A549 (cell line): ENCODE data around the gene BORCS6. TPM values are rescaled to one million over a fixed set of nuclear protein-coding genes. Genes with fewer than 3 reads are reported as not detected.
A peak's percentile ranks its signal among the peaks of the same experiment; 100 is the strongest.

Experiments used
- ATAC-seq, 2 experiments: fragments of 200-7000 bp in 1 of 2; fragments of >200 bp in 1 of 2; cut with Nextera tagmentation in 1 of 2; cut with Tn5 transposase in 1 of 2; 3 replicates each; pipeline versions ENCODE4 v1.8.0 to v1.9.1; 2018 to 2020; ENCODE audit warnings: mild to moderate bottlenecking in 1 of 2, moderate library complexity in 1 of 2
- CTCF ChIA-PET: fragments of 300-600 bp; sonication (Branson Sonifier 250); formaldehyde crosslinking; extraction: SDS; loops from one replicate; lab custom pipeline; 2021; ENCODE audit warnings: antibody characterized with exemption, inconsistent platforms; lab: Yijun Ruan, JAX
- POLR2A ChIA-PET: fragments of 350-600 bp; formaldehyde crosslinking; extraction: SDS; loops from one replicate; lab custom pipeline; 2021; ENCODE audit warnings: antibody characterized with exemption, inconsistent platforms; lab: Yijun Ruan, JAX
- DNase-seq, 2 experiments: peaks; one replicate each; pipeline versions ENCODE4 v3.0.0 to v3.0.0-alpha.2; 2011 to 2016; ENCODE audit warnings: low read depth in 1 of 2, low spot score in 1 of 2
- FAIRE-seq: peaks from 2 replicates; lab custom pipeline; 2011; peaks lifted over from hg19 to GRCh38; lab: Jason Lieb, UNC
- H3K27ac ChIP-seq, 2 experiments: fragments of >200 bp; sonication (Bioruptor Twin); formaldehyde crosslinking; 3 replicates each; pipeline ENCODE4 v1.5.1; 2016 to 2017
- H3K4me1 ChIP-seq: fragments of >200 bp; sonication (Bioruptor Twin); formaldehyde crosslinking; 3 replicates; pipeline ENCODE4 v1.6.1; 2016
- H3K4me2 ChIP-seq: fragments of >200 bp; sonication (Bioruptor Twin); formaldehyde crosslinking; 3 replicates; pipeline ENCODE4 v1.6.1; 2016
- H3K4me3 ChIP-seq: fragments of >200 bp; sonication (Bioruptor Twin); formaldehyde crosslinking; 3 replicates; pipeline ENCODE4 v1.5.1; 2016
- H3K9me3 ChIP-seq: fragments of >200 bp; sonication (Bioruptor Twin); formaldehyde crosslinking; 3 replicates; pipeline ENCODE4 v1.6.1; 2016
- BHLHE40 ChIP-seq: IDR thresholded peaks from 2 replicates; pipeline ENCODE4 v1.6.1; 2012; ENCODE audit warnings: low read depth, low read length, inconsistent platforms
- CBX8 ChIP-seq: fragments of 200-600 bp; sonication (generic); IDR thresholded peaks from 2 replicates; pipeline ENCODE4 v1.6.1; 2016
- CEBPB ChIP-seq, 2 experiments: fragments of >200 bp in 1 of 2; sonication (Bioruptor Twin) in 1 of 2; formaldehyde crosslinking in 1 of 2; IDR thresholded peaks; 2 replicates each; pipeline ENCODE4 v1.6.1; 2012 to 2016
- CHD2 ChIP-seq: fragments of 150-350 bp; IDR thresholded peaks from 2 replicates; pipeline ENCODE4 v1.6.1; 2014; ENCODE audit warnings: low read length; ENCODE audit not compliant: partially characterized antibody
- CHD4 ChIP-seq: fragments of 200-600 bp; sonication (generic); IDR thresholded peaks from 2 replicates; pipeline ENCODE4 v1.6.1; 2016; ENCODE audit warnings: antibody characterized with exemption, mild to moderate bottlenecking, borderline replicate concordance
- EHF ChIP-seq: fragments of 250-450 bp; sonication (Bioruptor Pico); IDR thresholded peaks from 2 replicates; pipeline ENCODE4 v1.5.0; 2020; ENCODE audit warnings: mild to moderate bottlenecking
- EHMT2 ChIP-seq: fragments of 200-600 bp; sonication (generic); IDR thresholded peaks from 2 replicates; pipeline ENCODE4 v1.6.1; 2016; ENCODE audit warnings: antibody characterized with exemption, low read depth, mild to moderate bottlenecking, moderate library complexity
- ESRRA ChIP-seq: fragments of 150-350 bp; IDR thresholded peaks from 2 replicates; pipeline ENCODE4 v1.6.1; 2014; ENCODE audit warnings: mild to moderate bottlenecking, low read length, borderline replicate concordance
- FOSB ChIP-seq: fragments of 250-450 bp; sonication (Bioruptor Pico); IDR thresholded peaks from 2 replicates; pipeline ENCODE4 v1.5.0; 2020; ENCODE audit warnings: mild to moderate bottlenecking, moderate library complexity
- GATA3 ChIP-seq: IDR thresholded peaks from 2 replicates; pipeline ENCODE4 v1.6.1; 2012; ENCODE audit warnings: borderline replicate concordance
- HDAC2 ChIP-seq: fragments of 200-600 bp; sonication (generic); IDR thresholded peaks from 2 replicates; pipeline ENCODE4 v1.6.1; 2016
- HOXA7 ChIP-seq: fragments of 250-450 bp; sonication (Bioruptor Pico); IDR thresholded peaks from 2 replicates; pipeline ENCODE4 v1.5.0; 2020; ENCODE audit warnings: mild to moderate bottlenecking, moderate library complexity
- HOXB5 ChIP-seq: fragments of 250-450 bp; sonication (Bioruptor Pico); IDR thresholded peaks from 2 replicates; pipeline ENCODE4 v1.5.0; 2020; ENCODE audit warnings: mild to moderate bottlenecking, moderate library complexity
- JUN ChIP-seq, 2 experiments: fragments of >200 bp; sonication (Bioruptor Twin); formaldehyde crosslinking; IDR thresholded peaks; 2 replicates in 1 of 2; 3 replicates in 1 of 2; pipeline ENCODE4 v1.6.1; 2016 to 2017
- MAZ ChIP-seq: fragments of 150-350 bp; IDR thresholded peaks from 2 replicates; pipeline ENCODE4 v1.6.1; 2014; ENCODE audit warnings: antibody characterized with exemption, low read depth, low read length, borderline replicate concordance
- PHF8 ChIP-seq: fragments of 200-600 bp; sonication (generic); IDR thresholded peaks from 2 replicates; pipeline ENCODE4 v1.6.1; 2016; ENCODE audit warnings: low read depth, mild to moderate bottlenecking, antibody characterized with exemption, moderate library complexity, borderline replicate concordance
- POLR2A ChIP-seq: IDR thresholded peaks from 2 replicates; pipeline ENCODE4 v1.6.1; 2012; ENCODE audit warnings: mild to moderate bottlenecking, low read length
- POLR2AphosphoS2 ChIP-seq: conservative IDR thresholded peaks from 2 replicates; pipeline ENCODE4 v1.6.1; 2012; ENCODE audit warnings: low read length, improper control_type of control experiment, inconsistent platforms
- RAD21 ChIP-seq, 2 experiments: fragments of >200 bp in 1 of 2; sonication (Bioruptor Twin) in 1 of 2; formaldehyde crosslinking in 1 of 2; IDR thresholded peaks in 1 of 2; conservative IDR thresholded peaks in 1 of 2; 2 replicates in 1 of 2; 3 replicates in 1 of 2; pipeline ENCODE4 v1.6.1; 2012 to 2018; ENCODE audit warnings: inconsistent platforms in 1 of 2
- RCOR1 ChIP-seq: fragments of 150-350 bp; IDR thresholded peaks from 2 replicates; pipeline ENCODE4 v1.6.1; 2014; ENCODE audit warnings: antibody characterized with exemption, low read length, low read depth
- RFX5 ChIP-seq: fragments of 450-650 bp; IDR thresholded peaks from 2 replicates; pipeline ENCODE4 v1.7.1; 2014; ENCODE audit warnings: antibody characterized with exemption, mild to moderate bottlenecking, moderate library complexity
- SREBF2 ChIP-seq: fragments of 450-650 bp; IDR thresholded peaks from 2 replicates; pipeline ENCODE4 v1.6.1; 2014; ENCODE audit warnings: mild to moderate bottlenecking, moderate library complexity
- TP53 ChIP-seq: fragments of 250-450 bp; sonication (Bioruptor Pico); IDR thresholded peaks from 2 replicates; pipeline ENCODE4 v1.5.0; 2021; ENCODE audit warnings: mild to moderate bottlenecking, moderate library complexity
- ZC3H11A ChIP-seq: fragments of 450-650 bp; IDR thresholded peaks from 2 replicates; pipeline ENCODE4 v1.6.1; 2014; ENCODE audit warnings: antibody characterized with exemption, mild to moderate bottlenecking
- ZFP36 ChIP-seq: fragments of 450-650 bp; IDR thresholded peaks from 2 replicates; pipeline ENCODE4 v1.6.1; 2014; ENCODE audit warnings: borderline replicate concordance; ENCODE audit not compliant: partially characterized antibody
- WGBS: methylation state at CpG from one replicate; pipeline ENCODE4 v1.1.6; 2017; ENCODE audit errors: missing lambda C conversion rate; 5-methylcytosine and 5-hydroxymethylcytosine counted together
- polyA plus RNA-seq, 4 experiments: library from polyadenylated mRNA; depleted of rRNA in 3 of 4; stranded (reverse); fragments of >200 nt; fragmentation: RNase III in 1 of 4; extraction: RNeasy Plus Mini Kit Qiagen cat#74134 plus additional on column Dnase treatment in 1 of 4; gene quantifications; 2 replicates in 3 of 4; 3 replicates in 1 of 4; pipeline ENCODE4 v1.2.3, GENCODE V29; 2011 to 2017
- TF ChIP-seq, protein P1 (sequence below): fragments of >200 bp; sonication (Bioruptor Twin); formaldehyde crosslinking; IDR thresholded peaks from 3 replicates; pipeline ENCODE4 v1.6.1; 2016
- TF ChIP-seq, protein P2 (sequence below): IDR thresholded peaks from 2 replicates; pipeline ENCODE4 v1.6.1; 2012
- TF ChIP-seq, protein P3 (sequence below): fragments of 150-350 bp; IDR thresholded peaks from 2 replicates; pipeline ENCODE4 v1.6.1; 2014; ENCODE audit warnings: low read depth, mild to moderate bottlenecking, low read length
- TF ChIP-seq, protein P4 (sequence below): fragments of 200-600 bp; sonication (generic); IDR thresholded peaks from 2 replicates; pipeline ENCODE4 v1.6.1; 2016; ENCODE audit warnings: antibody characterized with exemption, mild to moderate bottlenecking, moderate library complexity
- TF ChIP-seq, protein P5 (sequence below): fragments of >200 bp; sonication (Bioruptor Twin); formaldehyde crosslinking; IDR thresholded peaks from 3 replicates; pipeline ENCODE4 v1.5.1; 2016
- TF ChIP-seq, protein P6 (sequence below): fragments of 450-650 bp; IDR thresholded peaks from 2 replicates; pipeline ENCODE4 v1.6.1; 2014; ENCODE audit warnings: antibody characterized with exemption

Gene BORCS6
- polyA plus RNA-seq, 2 of the 4 experiments (the other 2 are of a cell fraction), result 3.0 to 6.6 TPM

DNA sequence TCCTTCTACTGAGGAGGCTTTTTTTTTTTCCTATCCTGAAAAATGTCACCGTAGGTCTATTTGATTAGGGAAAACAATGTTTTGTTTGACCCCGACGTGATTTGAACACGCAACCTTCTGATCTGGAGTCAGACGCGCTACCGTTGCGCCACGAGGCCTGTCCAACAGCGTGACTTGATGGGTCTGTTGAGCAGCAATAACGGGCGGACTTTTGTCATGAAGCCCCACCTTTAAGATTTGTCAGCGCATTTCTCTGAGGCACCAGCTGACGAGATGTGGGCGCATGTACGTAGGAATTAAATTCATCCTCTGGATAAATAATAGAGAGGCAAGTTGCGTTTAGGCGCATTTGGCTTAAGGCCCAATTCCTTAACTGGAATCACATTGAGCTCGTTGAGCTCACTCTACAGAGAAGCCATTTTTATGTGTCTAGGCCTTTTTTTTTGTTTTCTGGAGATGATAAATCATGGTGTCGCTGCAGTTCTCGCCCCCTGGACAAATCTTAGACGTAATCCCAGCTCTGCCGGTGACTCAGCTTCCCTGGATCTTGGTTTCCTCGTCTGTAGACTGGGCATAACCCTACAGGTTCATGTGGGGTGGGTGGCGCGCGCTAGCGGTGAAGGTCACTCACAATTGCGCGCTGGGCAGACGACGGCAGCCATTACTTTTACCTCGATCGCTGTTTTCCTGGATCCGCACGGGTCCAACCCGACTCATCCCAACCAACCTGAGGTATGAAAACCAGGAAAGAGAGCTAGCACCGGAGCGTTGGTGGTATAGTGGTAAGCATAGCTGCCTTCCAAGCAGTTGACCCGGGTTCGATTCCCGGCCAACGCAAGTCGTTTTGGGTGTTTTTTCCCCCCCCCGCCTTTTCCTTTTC lies 31.0 kb upstream of the BORCS6 start:
- peak; percentile 28 to 62 for ATAC-seq
- TF ChIP-seq CEBPB (IDR thresholded peaks at IDR 0.05) (peak in 1 of 2 experiments; percentile 78; a peak in 2 of 4 replicates), GATA3 (peak; percentile 56; the same call in 1 of the 2 replicates), PHF8 (peak; percentile 6; the same call in 1 of the 2 replicates), HDAC2 (no peak), HOXB5 (peak; percentile 75), EHF (CRISPR knock-in tag) (no peak), BHLHE40 (no peak), TP53 (no peak), RCOR1 (peak; percentile 65; the same call in 1 of the 2 replicates), ZFP36 (no peak), JUN (IDR thresholded peaks at IDR 0.05) (peak; percentile 44 to 59; a peak in 3 of 5 replicates), SREBF2 (peak; percentile 96), FOSB (CRISPR knock-in tag) (no peak), CBX8 (no peak), RFX5 (no peak; the same call in 1 of the 2 replicates), RAD21 (conservative IDR thresholded peaks at IDR 0.05 in 1 of 2, IDR thresholded peaks at IDR 0.05 in 1 of 2) (no peak), POLR2A (peak; percentile 33), CHD4 (no peak; the same call in 1 of the 2 replicates), MAZ (peak; percentile 59; the same call in 1 of the 2 replicates), ESRRA (peak; percentile 94), ZC3H11A (no peak), CHD2 (no peak), POLR2AphosphoS2 (no peak), EHMT2 (no peak), HOXA7 (no peak)
- TF ChIP-seq, protein P1, sequence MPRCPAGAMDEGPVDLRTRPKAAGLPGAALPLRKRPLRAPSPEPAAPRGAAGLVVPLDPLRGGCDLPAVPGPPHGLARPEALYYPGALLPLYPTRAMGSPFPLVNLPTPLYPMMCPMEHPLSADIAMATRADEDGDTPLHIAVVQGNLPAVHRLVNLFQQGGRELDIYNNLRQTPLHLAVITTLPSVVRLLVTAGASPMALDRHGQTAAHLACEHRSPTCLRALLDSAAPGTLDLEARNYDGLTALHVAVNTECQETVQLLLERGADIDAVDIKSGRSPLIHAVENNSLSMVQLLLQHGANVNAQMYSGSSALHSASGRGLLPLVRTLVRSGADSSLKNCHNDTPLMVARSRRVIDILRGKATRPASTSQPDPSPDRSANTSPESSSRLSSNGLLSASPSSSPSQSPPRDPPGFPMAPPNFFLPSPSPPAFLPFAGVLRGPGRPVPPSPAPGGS, result no peak
- TF ChIP-seq, protein P2, sequence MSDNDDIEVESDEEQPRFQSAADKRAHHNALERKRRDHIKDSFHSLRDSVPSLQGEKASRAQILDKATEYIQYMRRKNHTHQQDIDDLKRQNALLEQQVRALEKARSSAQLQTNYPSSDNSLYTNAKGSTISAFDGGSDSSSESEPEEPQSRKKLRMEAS, result peak; percentile 55; the same call in 1 of the 2 replicates
- TF ChIP-seq, protein P3, sequence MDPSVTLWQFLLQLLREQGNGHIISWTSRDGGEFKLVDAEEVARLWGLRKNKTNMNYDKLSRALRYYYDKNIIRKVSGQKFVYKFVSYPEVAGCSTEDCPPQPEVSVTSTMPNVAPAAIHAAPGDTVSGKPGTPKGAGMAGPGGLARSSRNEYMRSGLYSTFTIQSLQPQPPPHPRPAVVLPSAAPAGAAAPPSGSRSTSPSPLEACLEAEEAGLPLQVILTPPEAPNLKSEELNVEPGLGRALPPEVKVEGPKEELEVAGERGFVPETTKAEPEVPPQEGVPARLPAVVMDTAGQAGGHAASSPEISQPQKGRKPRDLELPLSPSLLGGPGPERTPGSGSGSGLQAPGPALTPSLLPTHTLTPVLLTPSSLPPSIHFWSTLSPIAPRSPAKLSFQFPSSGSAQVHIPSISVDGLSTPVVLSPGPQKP, result no peak
- TF ChIP-seq, protein P4, sequence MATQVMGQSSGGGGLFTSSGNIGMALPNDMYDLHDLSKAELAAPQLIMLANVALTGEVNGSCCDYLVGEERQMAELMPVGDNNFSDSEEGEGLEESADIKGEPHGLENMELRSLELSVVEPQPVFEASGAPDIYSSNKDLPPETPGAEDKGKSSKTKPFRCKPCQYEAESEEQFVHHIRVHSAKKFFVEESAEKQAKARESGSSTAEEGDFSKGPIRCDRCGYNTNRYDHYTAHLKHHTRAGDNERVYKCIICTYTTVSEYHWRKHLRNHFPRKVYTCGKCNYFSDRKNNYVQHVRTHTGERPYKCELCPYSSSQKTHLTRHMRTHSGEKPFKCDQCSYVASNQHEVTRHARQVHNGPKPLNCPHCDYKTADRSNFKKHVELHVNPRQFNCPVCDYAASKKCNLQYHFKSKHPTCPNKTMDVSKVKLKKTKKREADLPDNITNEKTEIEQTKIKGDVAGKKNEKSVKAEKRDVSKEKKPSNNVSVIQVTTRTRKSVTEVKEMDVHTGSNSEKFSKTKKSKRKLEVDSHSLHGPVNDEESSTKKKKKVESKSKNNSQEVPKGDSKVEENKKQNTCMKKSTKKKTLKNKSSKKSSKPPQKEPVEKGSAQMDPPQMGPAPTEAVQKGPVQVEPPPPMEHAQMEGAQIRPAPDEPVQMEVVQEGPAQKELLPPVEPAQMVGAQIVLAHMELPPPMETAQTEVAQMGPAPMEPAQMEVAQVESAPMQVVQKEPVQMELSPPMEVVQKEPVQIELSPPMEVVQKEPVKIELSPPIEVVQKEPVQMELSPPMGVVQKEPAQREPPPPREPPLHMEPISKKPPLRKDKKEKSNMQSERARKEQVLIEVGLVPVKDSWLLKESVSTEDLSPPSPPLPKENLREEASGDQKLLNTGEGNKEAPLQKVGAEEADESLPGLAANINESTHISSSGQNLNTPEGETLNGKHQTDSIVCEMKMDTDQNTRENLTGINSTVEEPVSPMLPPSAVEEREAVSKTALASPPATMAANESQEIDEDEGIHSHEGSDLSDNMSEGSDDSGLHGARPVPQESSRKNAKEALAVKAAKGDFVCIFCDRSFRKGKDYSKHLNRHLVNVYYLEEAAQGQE, result no peak
- TF ChIP-seq, protein P5, sequence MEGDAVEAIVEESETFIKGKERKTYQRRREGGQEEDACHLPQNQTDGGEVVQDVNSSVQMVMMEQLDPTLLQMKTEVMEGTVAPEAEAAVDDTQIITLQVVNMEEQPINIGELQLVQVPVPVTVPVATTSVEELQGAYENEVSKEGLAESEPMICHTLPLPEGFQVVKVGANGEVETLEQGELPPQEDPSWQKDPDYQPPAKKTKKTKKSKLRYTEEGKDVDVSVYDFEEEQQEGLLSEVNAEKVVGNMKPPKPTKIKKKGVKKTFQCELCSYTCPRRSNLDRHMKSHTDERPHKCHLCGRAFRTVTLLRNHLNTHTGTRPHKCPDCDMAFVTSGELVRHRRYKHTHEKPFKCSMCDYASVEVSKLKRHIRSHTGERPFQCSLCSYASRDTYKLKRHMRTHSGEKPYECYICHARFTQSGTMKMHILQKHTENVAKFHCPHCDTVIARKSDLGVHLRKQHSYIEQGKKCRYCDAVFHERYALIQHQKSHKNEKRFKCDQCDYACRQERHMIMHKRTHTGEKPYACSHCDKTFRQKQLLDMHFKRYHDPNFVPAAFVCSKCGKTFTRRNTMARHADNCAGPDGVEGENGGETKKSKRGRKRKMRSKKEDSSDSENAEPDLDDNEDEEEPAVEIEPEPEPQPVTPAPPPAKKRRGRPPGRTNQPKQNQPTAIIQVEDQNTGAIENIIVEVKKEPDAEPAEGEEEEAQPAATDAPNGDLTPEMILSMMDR, result peak; percentile 20; the same call in 2 of the 3 replicates
- TF ChIP-seq, protein P6, sequence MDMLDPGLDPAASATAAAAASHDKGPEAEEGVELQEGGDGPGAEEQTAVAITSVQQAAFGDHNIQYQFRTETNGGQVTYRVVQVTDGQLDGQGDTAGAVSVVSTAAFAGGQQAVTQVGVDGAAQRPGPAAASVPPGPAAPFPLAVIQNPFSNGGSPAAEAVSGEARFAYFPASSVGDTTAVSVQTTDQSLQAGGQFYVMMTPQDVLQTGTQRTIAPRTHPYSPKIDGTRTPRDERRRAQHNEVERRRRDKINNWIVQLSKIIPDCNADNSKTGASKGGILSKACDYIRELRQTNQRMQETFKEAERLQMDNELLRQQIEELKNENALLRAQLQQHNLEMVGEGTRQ, result peak; percentile 33

More for the DNA sequence above, 31.0 kb upstream of the BORCS6 start:
- Histone ChIP-seq H3K4me1 (peaks cover 24% of the 10 kb centered on the region), H3K4me3 (peak overlapping the region; percentile 78), H3K27ac (peak overlapping the region; percentile 93 to 97), H3K4me2 (peak overlapping the region; percentile 94), H3K9me3 (no peaks in the 10 kb centered on the region)
- FAIRE-seq (no peak), DNase-seq (peak; percentile 91 to 97)
- ChIA-PET CTCF (interaction anchor here (0.6 to 12.0 kb wide), 23 partner anchors 9 to 147 kb away, joined by 3 to 160 read pairs (median 5); partner anchors contain the start of genes ALOXE3, AURKB, BORCS6 and CTC1), POLR2A (interaction anchor here (0.7 to 7.9 kb wide), 18 partner anchors 11 to 101 kb away, joined by 3 to 159 read pairs (median 6); partner anchors contain the start of genes AURKB, BORCS6, CTC1 and PFAS)
- WGBS, result 2% methylated on average over 45 of the region's 45 CpGs
